ENCODE results near the gene TFCP2L1.

DNA sequence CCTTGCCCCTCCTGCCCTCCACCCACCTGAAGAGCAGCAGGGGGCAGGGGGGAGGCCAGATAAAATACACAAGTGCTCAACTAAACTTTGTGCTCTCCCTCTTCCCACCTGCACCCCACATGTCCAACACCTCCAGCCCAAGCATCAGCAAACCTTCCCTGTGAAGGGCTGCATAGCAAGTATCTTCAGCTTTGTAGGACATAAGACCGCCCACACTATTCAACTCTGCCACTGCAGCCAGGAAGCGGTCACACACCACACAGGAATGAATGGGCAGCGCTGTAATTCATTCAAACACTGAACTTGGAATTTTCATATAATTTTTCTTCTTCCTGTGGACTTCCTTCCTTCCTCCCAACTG is 27.5 kb downstream of the TFCP2L1 start:
- no peak for TF ChIP-seq POLR2AphosphoS5 (IDR thresholded peaks at IDR 0.05)
- TF ChIP-seq, protein P1, sequence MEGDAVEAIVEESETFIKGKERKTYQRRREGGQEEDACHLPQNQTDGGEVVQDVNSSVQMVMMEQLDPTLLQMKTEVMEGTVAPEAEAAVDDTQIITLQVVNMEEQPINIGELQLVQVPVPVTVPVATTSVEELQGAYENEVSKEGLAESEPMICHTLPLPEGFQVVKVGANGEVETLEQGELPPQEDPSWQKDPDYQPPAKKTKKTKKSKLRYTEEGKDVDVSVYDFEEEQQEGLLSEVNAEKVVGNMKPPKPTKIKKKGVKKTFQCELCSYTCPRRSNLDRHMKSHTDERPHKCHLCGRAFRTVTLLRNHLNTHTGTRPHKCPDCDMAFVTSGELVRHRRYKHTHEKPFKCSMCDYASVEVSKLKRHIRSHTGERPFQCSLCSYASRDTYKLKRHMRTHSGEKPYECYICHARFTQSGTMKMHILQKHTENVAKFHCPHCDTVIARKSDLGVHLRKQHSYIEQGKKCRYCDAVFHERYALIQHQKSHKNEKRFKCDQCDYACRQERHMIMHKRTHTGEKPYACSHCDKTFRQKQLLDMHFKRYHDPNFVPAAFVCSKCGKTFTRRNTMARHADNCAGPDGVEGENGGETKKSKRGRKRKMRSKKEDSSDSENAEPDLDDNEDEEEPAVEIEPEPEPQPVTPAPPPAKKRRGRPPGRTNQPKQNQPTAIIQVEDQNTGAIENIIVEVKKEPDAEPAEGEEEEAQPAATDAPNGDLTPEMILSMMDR (IDR thresholded peaks at IDR 0.05 in 8 of 11, conservative IDR thresholded peaks at IDR 0.05 in 3 of 11) = no peak

Measured in spleen (tissue), 7 donors.